Caco-2 (cell line): ENCODE data around the gene MSL1. TPM values are rescaled to one million over a fixed set of nuclear protein-coding genes. Genes with fewer than 3 reads are reported as not detected.
A peak's percentile ranks its signal among the peaks of the same experiment; 100 is the strongest.

Experiments used
- BruUV-seq: library from RNA; stranded (reverse); fragments of 400-500 nt; replicated peaks from 2 replicates; lab custom pipeline; 2021; lab: Mats Ljungman, UMichigan
- CTCF ChIA-PET: fragments of 300-600 bp; sonication (Branson Sonifier 250); formaldehyde crosslinking; loops from one replicate; lab custom pipeline; 2022; ENCODE audit warnings: antibody characterized with exemption; lab: Charles Lee
- POLR2A ChIA-PET: fragments of 300-600 bp; sonication (Branson Sonifier 250); formaldehyde crosslinking; loops from one replicate; lab custom pipeline; 2022; ENCODE audit warnings: antibody characterized with exemption; lab: Charles Lee
- DNase-seq, 2 experiments: peaks; one replicate each; pipeline versions ENCODE4 v3.0.0 to v3.0.0-alpha.2; 2020 to 2022
- H3K27me3 ChIP-seq: replicated peaks from 2 replicates; pipeline ENCODE4 v1.6.0; 2011; ENCODE audit warnings: low read length; ENCODE audit not compliant: control insufficient read depth, insufficient read depth
- H3K36me3 ChIP-seq: 2 replicates; pipeline ENCODE4 v1.5.1; 2011; ENCODE audit warnings: low read length; ENCODE audit not compliant: control insufficient read depth, insufficient read depth
- H3K4me1 ChIP-seq: fragments of 250-450 bp; sonication (Bioruptor Pico); 2 replicates; pipeline ENCODE4 v1.5.1; 2020; ENCODE audit warnings: mild to moderate bottlenecking
- H3K4me3 ChIP-seq: 2 replicates; pipeline ENCODE4 v1.5.1; 2011; ENCODE audit warnings: low read depth, mild to moderate bottlenecking, control low read depth, low read length
- H3K9me3 ChIP-seq: fragments of 250-450 bp; sonication (Bioruptor Pico); 2 replicates; pipeline ENCODE4 v1.5.1; 2020; ENCODE audit warnings: mild to moderate bottlenecking, moderate library complexity
- H3K27ac Mint-ChIP-seq: one replicate; pipeline ENCODE4 v1.8.0; 2022; ENCODE audit warnings: mixed read lengths; ENCODE audit not compliant: unreplicated experiment
- H3K27me3 Mint-ChIP-seq: one replicate; pipeline ENCODE4 v1.8.0; 2022; ENCODE audit warnings: mixed read lengths; ENCODE audit not compliant: insufficient read depth, unreplicated experiment
- H3K36me3 Mint-ChIP-seq: one replicate; pipeline ENCODE4 v1.8.0; 2022; ENCODE audit warnings: mild to moderate bottlenecking, mixed read lengths; ENCODE audit not compliant: insufficient read depth, unreplicated experiment
- H3K4me1 Mint-ChIP-seq: one replicate; pipeline ENCODE4 v1.8.0; 2022; ENCODE audit warnings: low read depth, mixed read lengths; ENCODE audit not compliant: unreplicated experiment
- H3K4me3 Mint-ChIP-seq: one replicate; pipeline ENCODE4 v1.8.0; 2022; ENCODE audit warnings: mild to moderate bottlenecking, moderate library complexity, mixed read lengths; ENCODE audit not compliant: unreplicated experiment
- H3K9me3 Mint-ChIP-seq: one replicate; pipeline ENCODE4 v1.8.0; 2022; ENCODE audit warnings: mixed read lengths; ENCODE audit not compliant: unreplicated experiment
- intact Hi-C: fragments of 100-400 bp; cut with micrococcal nuclease; formaldehyde crosslinking; loops from one replicate; pipeline ENCODE4 v1.10.0; 2022; ENCODE audit not compliant: unreplicated experiment
- total RNA-seq: library from RNA; stranded (reverse); gene quantifications from 2 replicates; pipeline ENCODE4 v1.2.3, GENCODE V29; 2022
- TF ChIP-seq, protein P1 (sequence below), 2 experiments: fragments of 200-600 bp in 1 of 2; IDR thresholded peaks; 1 replicate in 1 of 2; 2 replicates in 1 of 2; pipeline versions ENCODE4 v1.5.1 to v1.8.0; 2011 to 2022; ENCODE audit warnings: antibody characterized with exemption in 1 of 2, control low read depth in 1 of 2, inconsistent platforms in 1 of 2, low read depth in 1 of 2, low read length in 1 of 2, mild to moderate bottlenecking in 1 of 2, moderate library complexity in 1 of 2; ENCODE audit not compliant: insufficient read depth in 1 of 2, severe bottlenecking in 1 of 2, unreplicated experiment in 1 of 2

The MSL1 gene
- total RNA-seq, 1 experiment from 2014 or later, result 82.6 TPM

DNA sequence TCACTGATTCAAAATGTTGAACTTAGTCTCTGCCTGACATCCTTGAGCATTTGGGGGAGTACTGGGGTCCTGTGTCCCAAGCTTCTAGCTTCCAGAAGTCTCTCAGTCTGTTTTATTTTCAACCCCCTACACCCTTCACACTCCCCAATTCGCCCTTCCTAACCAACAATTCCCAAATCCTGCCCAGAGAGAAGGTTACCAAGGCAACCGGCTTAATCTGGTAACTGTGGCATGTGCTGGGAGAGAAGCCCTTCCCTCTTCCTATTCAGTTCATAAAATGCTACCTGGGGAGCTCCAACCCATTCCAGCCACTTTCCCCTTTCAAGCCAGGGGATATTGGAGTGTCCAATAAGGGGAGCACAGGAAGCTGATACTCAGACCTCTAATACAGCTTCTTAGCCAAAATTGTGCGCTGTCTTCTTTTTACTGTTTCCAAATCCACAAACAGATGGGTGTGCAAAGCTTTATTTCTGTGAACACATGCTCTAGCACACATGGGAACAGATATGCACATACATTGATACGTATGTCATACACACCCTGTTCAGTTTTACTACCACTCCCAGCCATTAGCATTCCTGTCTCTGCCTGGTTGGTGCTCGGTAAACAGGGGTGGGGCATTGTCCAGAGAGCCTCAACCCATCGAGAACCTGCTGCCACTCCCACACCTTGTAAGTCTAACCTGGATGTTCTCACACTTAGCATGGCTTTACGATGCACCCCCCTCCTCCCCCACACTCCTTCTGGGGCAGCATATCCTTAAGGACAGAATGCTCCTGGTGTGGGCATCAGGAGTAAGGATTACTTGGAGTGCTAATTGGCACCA is 54.4 kb downstream of the MSL1 start:
- TF ChIP-seq, protein P1, sequence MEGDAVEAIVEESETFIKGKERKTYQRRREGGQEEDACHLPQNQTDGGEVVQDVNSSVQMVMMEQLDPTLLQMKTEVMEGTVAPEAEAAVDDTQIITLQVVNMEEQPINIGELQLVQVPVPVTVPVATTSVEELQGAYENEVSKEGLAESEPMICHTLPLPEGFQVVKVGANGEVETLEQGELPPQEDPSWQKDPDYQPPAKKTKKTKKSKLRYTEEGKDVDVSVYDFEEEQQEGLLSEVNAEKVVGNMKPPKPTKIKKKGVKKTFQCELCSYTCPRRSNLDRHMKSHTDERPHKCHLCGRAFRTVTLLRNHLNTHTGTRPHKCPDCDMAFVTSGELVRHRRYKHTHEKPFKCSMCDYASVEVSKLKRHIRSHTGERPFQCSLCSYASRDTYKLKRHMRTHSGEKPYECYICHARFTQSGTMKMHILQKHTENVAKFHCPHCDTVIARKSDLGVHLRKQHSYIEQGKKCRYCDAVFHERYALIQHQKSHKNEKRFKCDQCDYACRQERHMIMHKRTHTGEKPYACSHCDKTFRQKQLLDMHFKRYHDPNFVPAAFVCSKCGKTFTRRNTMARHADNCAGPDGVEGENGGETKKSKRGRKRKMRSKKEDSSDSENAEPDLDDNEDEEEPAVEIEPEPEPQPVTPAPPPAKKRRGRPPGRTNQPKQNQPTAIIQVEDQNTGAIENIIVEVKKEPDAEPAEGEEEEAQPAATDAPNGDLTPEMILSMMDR (IDR thresholded peaks at IDR 0.05; ENCODE audit: insufficient read depth in 1 of 2, low read depth in 1 of 2, low read length in 1 of 2, severe bottlenecking in 1 of 2, unreplicated experiment in 1 of 2), result no peak
- Mint-ChIP-seq H3K27me3 (no peaks in the 10 kb centered on the region), H3K4me3 (peak overlapping the region; percentile 73), H3K36me3 (peaks cover 61% of the 10 kb centered on the region), H3K27ac (peak overlapping the region; percentile 76), H3K9me3 (no peaks in the 10 kb centered on the region), H3K4me1 (peaks cover 21% of the 10 kb centered on the region)
- peaks cover 15% of the 10 kb centered on the region for H3K4me1 ChIP-seq
- H3K4me3 ChIP-seq, result peak overlapping the region; percentile 68; the same call in 1 of the 2 replicates
- ChIA-PET CTCF (interaction anchor here (1.2 to 1.3 kb wide), 2 partner anchors 43 to 63 kb away, joined by 3 to 7 read pairs; partner anchors contain the start of gene WIPF2), POLR2A (interaction anchor here (0.5 to 1.2 kb wide), 4 partner anchors 63 to 73 kb away, joined by 3 to 4 read pairs (median 4); no protein-coding TSS in a partner anchor)
- H3K36me3 ChIP-seq, result peaks cover 5% of the 10 kb centered on the region
- H3K27me3 ChIP-seq, result no peaks in the 10 kb centered on the region
- no peaks in the 10 kb centered on the region for H3K9me3 ChIP-seq
- intact Hi-C loops, result loop anchor here (2.0 kb wide), 1 partner anchor 63 kb away; no protein-coding TSS in a partner anchor
- peak; percentile 83 to 94 for DNase-seq
- no TSS peak for BruUV-seq

DNA sequence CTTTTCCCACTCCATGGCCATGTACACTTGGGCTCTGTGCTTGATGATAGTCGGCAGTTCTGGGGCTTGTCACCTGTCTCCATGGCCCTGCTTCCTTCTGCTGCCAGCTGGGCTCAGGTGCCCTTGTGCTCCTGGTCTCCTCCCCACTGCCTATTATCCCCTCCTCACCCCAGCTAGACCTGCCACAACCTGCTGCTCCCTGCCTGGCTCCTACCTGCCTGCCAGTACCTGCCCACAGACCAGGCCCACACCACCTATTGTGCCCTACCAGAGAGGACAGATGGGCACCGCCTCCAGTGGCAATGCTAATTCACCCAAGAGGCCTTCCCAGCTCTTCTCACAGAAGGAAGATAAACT is 55.0 kb downstream of the MSL1 start:
- intact Hi-C loops, result loop anchor here (2.0 kb wide), 1 partner anchor 64 kb away; no protein-coding TSS in a partner anchor
- H3K36me3 Mint-ChIP-seq, result peaks cover 56% of the 10 kb centered on the region
- no peaks in the 10 kb centered on the region for H3K9me3 ChIP-seq
- H3K4me1 ChIP-seq, result peaks cover 15% of the 10 kb centered on the region
- H3K4me1 Mint-ChIP-seq, result peaks cover 21% of the 10 kb centered on the region
- DNase-seq, result no peak
- H3K4me3 ChIP-seq, result peak overlapping the region; percentile 68
- POLR2A ChIA-PET, result interaction anchor here (1.2 kb wide), 1 partner anchor 63 kb away, joined by 4 read pairs; no protein-coding TSS in a partner anchor
- peak overlapping the region; percentile 73 for H3K4me3 Mint-ChIP-seq
- no peaks in the 10 kb centered on the region for H3K27me3 ChIP-seq
- BruUV-seq, result TSS peak; percentile 91
- H3K27ac Mint-ChIP-seq, result peak overlapping the region; percentile 76
- CTCF ChIA-PET, result interaction anchor here (1.2 to 1.3 kb wide), 2 partner anchors 43 to 63 kb away, joined by 3 to 7 read pairs; partner anchors contain the start of gene WIPF2
- no peaks in the 10 kb centered on the region for H3K27me3 Mint-ChIP-seq
- no peaks in the 10 kb centered on the region for H3K9me3 Mint-ChIP-seq
- TF ChIP-seq, protein P1 (IDR thresholded peaks at IDR 0.05; ENCODE audit: insufficient read depth in 1 of 2, low read depth in 1 of 2, low read length in 1 of 2, severe bottlenecking in 1 of 2, unreplicated experiment in 1 of 2), result no peak
- H3K36me3 ChIP-seq, result peaks cover 5% of the 10 kb centered on the region

DNA sequence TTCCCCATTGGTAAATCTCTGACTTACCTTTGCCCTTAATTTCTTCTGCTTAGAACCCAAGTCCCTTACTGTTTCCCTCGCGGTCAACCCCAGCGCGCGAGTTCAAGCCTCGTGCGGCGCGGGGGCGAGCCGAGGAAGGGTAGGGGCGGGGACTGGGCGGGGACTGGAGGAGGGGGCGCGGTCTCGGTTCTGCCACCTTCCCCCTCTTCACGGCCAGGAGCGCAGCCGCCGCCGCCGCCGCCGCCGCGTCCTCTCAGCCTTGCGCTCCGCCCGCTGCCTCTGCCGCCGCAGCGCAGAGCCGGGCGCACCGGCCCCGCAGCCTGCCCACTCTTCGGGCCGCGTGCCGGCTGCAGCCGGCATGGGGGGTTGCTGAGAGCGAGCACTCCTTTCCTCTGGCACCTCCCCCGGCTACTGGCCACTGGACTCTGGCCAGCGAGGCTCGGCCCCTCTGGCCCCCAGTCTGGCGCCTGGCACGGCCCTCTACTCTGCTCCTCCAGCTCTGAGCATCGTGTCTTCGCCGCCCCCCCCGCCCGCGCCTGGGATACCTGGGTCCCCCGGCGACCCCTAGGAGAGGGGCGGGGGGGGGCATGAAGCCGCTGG is 55.6 kb downstream of the MSL1 start, which contains the start of gene RAPGEFL1:
RAPGEFL1 (plus strand) TSS at position 196 of the 600 bp plus-strand sequence; CDS start at position 588, 392 bp downstream.
- Histone ChIP-seq H3K36me3 (peaks cover 3% of the 10 kb centered on the region), H3K4me1 (peaks cover 15% of the 10 kb centered on the region), H3K27me3 (no peaks in the 10 kb centered on the region), H3K4me3 (peak within 1 kb of the TSS; percentile 68), H3K9me3 (no peaks in the 10 kb centered on the region)
- CTCF ChIA-PET, result interaction anchor here (0.6 to 1.0 kb wide), 3 partner anchors 9 to 162 kb away, joined by 3 to 6 read pairs (median 3); partner anchors contain the start of gene CSF3
- TF ChIP-seq, protein P1 (IDR thresholded peaks at IDR 0.05; ENCODE audit: insufficient read depth in 1 of 2, low read depth in 1 of 2, low read length in 1 of 2, severe bottlenecking in 1 of 2, unreplicated experiment in 1 of 2), result no peak
- no peaks in the 10 kb centered on the region for H3K27me3 Mint-ChIP-seq
- DNase-seq, result peak; percentile 82 to 86
- peak within 1 kb of the TSS; percentile 76 for H3K27ac Mint-ChIP-seq
- no peaks in the 10 kb centered on the region for H3K9me3 Mint-ChIP-seq
- intact Hi-C loops, result loop anchor here (2.0 kb wide), 1 partner anchor 65 kb away; no protein-coding TSS in a partner anchor
- POLR2A ChIA-PET, result no interaction called here
- peak within 1 kb of the TSS; percentile 73 for H3K4me3 Mint-ChIP-seq
- peaks cover 21% of the 10 kb centered on the region for H3K4me1 Mint-ChIP-seq
- BruUV-seq, result no TSS peak
- peaks cover 49% of the 10 kb centered on the region for H3K36me3 Mint-ChIP-seq
